Breast epithelium (tissue), 3 donors: Measurements from ENCODE around the gene RGS9.

Experiments used
- POLR2A ChIP-seq: fragments of 450-650 bp; IDR thresholded peaks from one replicate; pipeline ENCODE4 v1.6.1; 2016; ENCODE audit warnings: antibody characterized with exemption, mild to moderate bottlenecking, moderate library complexity
- POLR2AphosphoS5 ChIP-seq, 3 donors: sonication (generic); formaldehyde crosslinking; IDR thresholded peaks; one replicate each; pipeline ENCODE4 v1.6.1; 2017; ENCODE audit warnings: antibody characterized with exemption in 3 of 3
- TF ChIP-seq, protein P1 (sequence below), 3 donors: fragments of 450-650 bp; IDR thresholded peaks; one replicate each; pipeline ENCODE4 v1.5.1; 2016 to 2017; ENCODE audit warnings: antibody characterized with exemption in 3 of 3, mild to moderate bottlenecking in 3 of 3, moderate library complexity in 3 of 3

- no peak for TF ChIP-seq POLR2A
- TF ChIP-seq, protein P1, sequence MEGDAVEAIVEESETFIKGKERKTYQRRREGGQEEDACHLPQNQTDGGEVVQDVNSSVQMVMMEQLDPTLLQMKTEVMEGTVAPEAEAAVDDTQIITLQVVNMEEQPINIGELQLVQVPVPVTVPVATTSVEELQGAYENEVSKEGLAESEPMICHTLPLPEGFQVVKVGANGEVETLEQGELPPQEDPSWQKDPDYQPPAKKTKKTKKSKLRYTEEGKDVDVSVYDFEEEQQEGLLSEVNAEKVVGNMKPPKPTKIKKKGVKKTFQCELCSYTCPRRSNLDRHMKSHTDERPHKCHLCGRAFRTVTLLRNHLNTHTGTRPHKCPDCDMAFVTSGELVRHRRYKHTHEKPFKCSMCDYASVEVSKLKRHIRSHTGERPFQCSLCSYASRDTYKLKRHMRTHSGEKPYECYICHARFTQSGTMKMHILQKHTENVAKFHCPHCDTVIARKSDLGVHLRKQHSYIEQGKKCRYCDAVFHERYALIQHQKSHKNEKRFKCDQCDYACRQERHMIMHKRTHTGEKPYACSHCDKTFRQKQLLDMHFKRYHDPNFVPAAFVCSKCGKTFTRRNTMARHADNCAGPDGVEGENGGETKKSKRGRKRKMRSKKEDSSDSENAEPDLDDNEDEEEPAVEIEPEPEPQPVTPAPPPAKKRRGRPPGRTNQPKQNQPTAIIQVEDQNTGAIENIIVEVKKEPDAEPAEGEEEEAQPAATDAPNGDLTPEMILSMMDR (IDR thresholded peaks at IDR 0.05): no peak
- TF ChIP-seq POLR2AphosphoS5 (IDR thresholded peaks at IDR 0.05): no peak
Observed at GRCh38 chr17:65167566-65167965, 30.4 kb downstream of the RGS9 start.
